DOHH2 (cell line): ENCODE measurements around the gene SHC3.

ENCODE experiments used
- H3F3A ChIP-seq: fragments of 200-600 bp; sonication (generic), shearing (Covaris generic); 2 replicates; pipeline ENCODE4 v1.6.0; 2016; ENCODE audit warnings: antibody characterized with exemption, mild to moderate bottlenecking; ENCODE audit not compliant: control insufficient read depth, insufficient read depth
- H3K27ac ChIP-seq: fragments of 200-600 bp; sonication (generic); 2 replicates; pipeline ENCODE4 v1.5.1; 2014; ENCODE audit warnings: low read depth, mild to moderate bottlenecking, low read length, moderate library complexity
- H3K27me3 ChIP-seq: fragments of 200-600 bp; sonication (generic); 2 replicates; pipeline ENCODE4 v1.6.1; 2014; ENCODE audit warnings: mild to moderate bottlenecking, low read length, mixed read lengths; ENCODE audit not compliant: control insufficient read depth
- H3K36me3 ChIP-seq: fragments of 200-600 bp; sonication (generic); 2 replicates; pipeline ENCODE4 v1.6.1; 2014; ENCODE audit warnings: mild to moderate bottlenecking, low read length, moderate library complexity, mixed read lengths; ENCODE audit not compliant: control insufficient read depth
- H3K4me1 ChIP-seq: fragments of 200-600 bp; sonication (generic); 2 replicates; pipeline ENCODE4 v1.6.1; 2014; ENCODE audit warnings: mild to moderate bottlenecking, low read length, mixed read lengths; ENCODE audit not compliant: control insufficient read depth
- H3K4me2 ChIP-seq: fragments of 200-600 bp; sonication (generic); 2 replicates; pipeline ENCODE4 v1.6.0; 2014; ENCODE audit warnings: mild to moderate bottlenecking, low read length, moderate library complexity
- H3K4me3 ChIP-seq: fragments of 200-600 bp; sonication (generic); 2 replicates; pipeline ENCODE4 v1.5.1; 2014; ENCODE audit warnings: mild to moderate bottlenecking, low read length, mixed read lengths
- H3K79me2 ChIP-seq: fragments of 200-600 bp; sonication (generic); 2 replicates; pipeline ENCODE4 v1.6.1; 2014; ENCODE audit warnings: mild to moderate bottlenecking, low read length, mixed read lengths; ENCODE audit not compliant: control insufficient read depth
- H3K9me2 ChIP-seq: fragments of 200-600 bp; sonication (generic); replicated peaks from 2 replicates; pipeline ENCODE4 v1.6.1; 2014; ENCODE audit warnings: mild to moderate bottlenecking, low read length, mixed read lengths; ENCODE audit not compliant: control insufficient read depth
- H3K9me3 ChIP-seq: fragments of 200-600 bp; sonication (generic); 2 replicates; pipeline ENCODE4 v1.6.1; 2014; ENCODE audit warnings: antibody characterized with exemption, low read length, mixed read lengths; ENCODE audit not compliant: control insufficient read depth, insufficient read depth
- H4K20me1 ChIP-seq: fragments of 200-600 bp; sonication (generic); 2 replicates; pipeline ENCODE4 v1.6.0; 2014; ENCODE audit warnings: low read depth, mild to moderate bottlenecking, antibody characterized with exemption, low read length, moderate library complexity; ENCODE audit not compliant: control insufficient read depth, insufficient read depth
- CTCF ChIP-seq: fragments of 200-600 bp; sonication (generic); IDR thresholded peaks from one replicate; pipeline ENCODE4 v1.5.1; 2014; ENCODE audit warnings: antibody characterized with exemption, mild to moderate bottlenecking, low read depth, low read length; ENCODE audit not compliant: poor library complexity, severe bottlenecking
- EZH2phosphoT487 ChIP-seq: fragments of 200-600 bp; sonication (generic); IDR thresholded peaks from 2 replicates; pipeline ENCODE4 v1.6.1; 2017; ENCODE audit warnings: borderline replicate concordance, mild to moderate bottlenecking, antibody characterized with exemption, low read length, moderate library complexity, mixed read lengths

The SHC3 gene

DNA sequence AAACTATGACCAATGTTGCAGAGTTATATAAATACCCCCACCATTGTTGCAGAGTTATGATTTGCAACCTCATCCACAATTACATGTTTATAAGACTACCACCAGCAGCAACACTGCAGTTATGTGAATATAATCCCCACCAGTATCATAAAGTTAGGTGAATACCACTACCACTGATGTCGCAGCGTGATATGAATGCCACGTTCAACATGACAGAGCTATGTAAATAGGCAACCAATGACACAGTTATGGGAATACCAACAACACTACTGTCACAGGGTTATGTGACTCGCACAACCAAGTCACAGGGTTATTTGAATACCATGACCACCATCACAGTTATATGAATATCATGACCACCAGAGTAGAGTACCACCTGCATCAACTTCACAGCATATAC, 63.9 kb downstream of the SHC3 start:
- Histone ChIP-seq H3K27ac (no peak overlapping the region), H3K36me3 (no peaks in the 10 kb centered on the region), H3K79me2 (no peaks in the 10 kb centered on the region), H3K9me2 (no peaks in the 10 kb centered on the region), H3K4me1 (no peaks in the 10 kb centered on the region), H3K9me3 (no peaks in the 10 kb centered on the region), H3K4me2 (no peak overlapping the region), H3K4me3 (no peak overlapping the region), H3K27me3 (peaks cover 9% of the 10 kb centered on the region), H4K20me1 (no peaks in the 10 kb centered on the region), H3F3A (no peaks in the 10 kb centered on the region)
- no peak for TF ChIP-seq CTCF
- no peak for TF ChIP-seq EZH2phosphoT487

- H3K4me3 ChIP-seq, result no peak overlapping the region
- H4K20me1 ChIP-seq, result no peaks in the 10 kb centered on the region
- H3K4me2 ChIP-seq, result no peak overlapping the region
- H3K36me3 ChIP-seq, result no peaks in the 10 kb centered on the region
- peaks cover 9% of the 10 kb centered on the region for H3K27me3 ChIP-seq
- no peaks in the 10 kb centered on the region for H3F3A ChIP-seq
- H3K9me3 ChIP-seq, result no peaks in the 10 kb centered on the region
- TF ChIP-seq EZH2phosphoT487 (no peak), CTCF (no peak)
- no peaks in the 10 kb centered on the region for H3K79me2 ChIP-seq
- no peaks in the 10 kb centered on the region for H3K9me2 ChIP-seq
- H3K27ac ChIP-seq, result no peak overlapping the region
- no peaks in the 10 kb centered on the region for H3K4me1 ChIP-seq
These were observed 64.8 kb downstream of the SHC3 start for GRCh38 chr9:89113851-89114250.

DNA sequence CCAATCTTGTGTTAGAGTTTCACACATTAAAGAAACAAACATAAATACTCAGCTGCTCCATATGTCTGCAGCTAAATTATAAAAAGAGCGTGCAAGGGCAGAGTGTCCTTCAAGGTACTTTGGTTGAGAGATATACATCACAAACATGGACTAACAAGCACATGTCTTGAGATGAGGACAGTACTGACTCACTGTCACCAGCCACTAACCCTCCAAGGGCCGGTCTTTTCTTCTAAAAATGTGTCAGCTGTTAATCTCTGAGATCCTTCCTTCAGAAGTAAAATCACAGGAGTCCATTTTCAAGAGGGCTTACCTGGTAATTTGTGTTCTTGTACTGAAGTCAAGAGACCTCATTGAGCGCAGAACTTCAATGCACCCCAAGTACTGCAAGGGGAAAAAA, 66.4 kb downstream of the SHC3 start:
- H3K4me2 ChIP-seq, result no peak overlapping the region
- no peak overlapping the region for H3K4me3 ChIP-seq
- H4K20me1 ChIP-seq, result no peaks in the 10 kb centered on the region
- H3K9me3 ChIP-seq, result no peaks in the 10 kb centered on the region
- H3K27me3 ChIP-seq, result peaks cover 9% of the 10 kb centered on the region
- TF ChIP-seq CTCF (no peak), EZH2phosphoT487 (no peak)
- no peaks in the 10 kb centered on the region for H3K4me1 ChIP-seq
- no peak overlapping the region for H3K27ac ChIP-seq
- no peaks in the 10 kb centered on the region for H3F3A ChIP-seq
- H3K79me2 ChIP-seq, result no peaks in the 10 kb centered on the region
- H3K36me3 ChIP-seq, result no peaks in the 10 kb centered on the region
- H3K9me2 ChIP-seq, result no peaks in the 10 kb centered on the region

DNA sequence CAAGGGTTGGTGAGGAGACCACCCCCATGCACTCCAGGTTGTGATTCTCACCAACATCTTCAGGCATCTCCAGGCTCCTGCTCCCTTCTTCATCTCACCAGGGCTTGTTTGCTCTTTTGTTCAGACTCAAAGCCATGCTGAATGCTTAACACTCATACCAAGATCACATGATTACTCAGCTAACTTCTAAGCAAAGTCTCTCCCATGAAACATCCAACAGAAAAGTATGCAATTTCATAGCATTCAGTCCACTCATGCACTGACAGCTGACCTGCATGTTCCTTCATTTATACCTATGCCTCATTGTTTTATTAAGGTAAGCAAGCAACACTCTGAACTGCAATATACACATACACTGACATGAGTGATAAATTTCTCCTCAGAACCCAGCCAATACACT, 69.0 kb downstream of the SHC3 start:
- no peak overlapping the region for H3K4me3 ChIP-seq
- no peaks in the 10 kb centered on the region for H3K36me3 ChIP-seq
- TF ChIP-seq EZH2phosphoT487 (no peak), CTCF (no peak)
- H3K4me1 ChIP-seq, result no peaks in the 10 kb centered on the region
- H3K9me2 ChIP-seq, result no peaks in the 10 kb centered on the region
- H3K27ac ChIP-seq, result no peak overlapping the region
- peaks cover 11% of the 10 kb centered on the region for H3K27me3 ChIP-seq
- H3F3A ChIP-seq, result no peaks in the 10 kb centered on the region
- no peak overlapping the region for H3K4me2 ChIP-seq
- no peaks in the 10 kb centered on the region for H4K20me1 ChIP-seq
- H3K79me2 ChIP-seq, result no peaks in the 10 kb centered on the region
- H3K9me3 ChIP-seq, result no peaks in the 10 kb centered on the region
